Neutrophil (primary cell): ENCODE measurements around the gene MLXIPL.

ENCODE experiments used
- H3K27ac ChIP-seq: fragments of 200-600 bp; sonication (generic); 2 replicates; pipeline ENCODE4 v1.5.1; 2016; ENCODE audit warnings: mild to moderate bottlenecking, moderate library complexity
- H3K27me3 ChIP-seq: fragments of 200-600 bp; sonication (generic); 2 replicates; pipeline ENCODE4 v1.6.0; 2016; ENCODE audit warnings: mild to moderate bottlenecking
- H3K36me3 ChIP-seq: fragments of 200-600 bp; sonication (generic); 2 replicates; pipeline ENCODE4 v1.5.1; 2017
- H3K4me1 ChIP-seq, 2 experiments: fragments of 200-600 bp in 1 of 2; sonication (generic) in 1 of 2; 1 replicate in 1 of 2; 2 replicates in 1 of 2; pipeline versions ENCODE4 v1.5.1 to v1.6.1; 2013 to 2016; ENCODE audit warnings: low read depth in 1 of 2, low read length in 1 of 2, mild to moderate bottlenecking in 1 of 2, moderate library complexity in 1 of 2; ENCODE audit not compliant: control insufficient read depth in 1 of 2, insufficient read depth in 1 of 2
- H3K4me3 ChIP-seq, 2 experiments: fragments of 200-600 bp in 1 of 2; sonication (generic) in 1 of 2; 1 replicate in 1 of 2; 2 replicates in 1 of 2; pipeline ENCODE4 v1.5.1; 2013 to 2016; ENCODE audit warnings: low read depth in 1 of 2, low read length in 1 of 2, mild to moderate bottlenecking in 1 of 2, moderate library complexity in 1 of 2
- H3K9me3 ChIP-seq: fragments of 200-600 bp; sonication (generic); 2 replicates; pipeline ENCODE4 v1.5.1; 2016
- TF ChIP-seq, protein P1 (sequence below): fragments of 200-600 bp; sonication (generic); IDR thresholded peaks from 2 replicates; pipeline ENCODE4 v1.5.1; 2016; ENCODE audit warnings: antibody characterized with exemption

Gene MLXIPL

DNA sequence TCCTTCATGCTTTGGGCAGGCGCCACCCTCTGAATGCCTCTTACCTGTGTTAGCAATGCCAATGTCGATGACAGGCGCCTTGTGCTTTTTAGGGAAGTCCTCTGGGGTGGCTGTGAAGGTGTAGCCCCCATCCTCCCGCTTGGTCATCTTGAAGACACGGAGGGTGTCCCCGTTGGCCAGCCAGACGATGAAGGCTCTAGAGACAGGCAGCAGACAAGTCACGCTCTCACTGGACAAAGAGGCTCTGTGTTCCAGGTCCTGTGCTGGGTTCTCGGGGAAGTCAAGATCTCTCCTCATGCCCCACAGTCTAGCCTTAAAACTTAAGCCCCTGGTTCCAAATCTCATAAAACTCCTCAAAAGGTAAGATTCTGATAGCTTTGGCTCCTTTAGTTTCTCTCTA, 51.0 kb downstream of the MLXIPL start:
- TF ChIP-seq, protein P1, sequence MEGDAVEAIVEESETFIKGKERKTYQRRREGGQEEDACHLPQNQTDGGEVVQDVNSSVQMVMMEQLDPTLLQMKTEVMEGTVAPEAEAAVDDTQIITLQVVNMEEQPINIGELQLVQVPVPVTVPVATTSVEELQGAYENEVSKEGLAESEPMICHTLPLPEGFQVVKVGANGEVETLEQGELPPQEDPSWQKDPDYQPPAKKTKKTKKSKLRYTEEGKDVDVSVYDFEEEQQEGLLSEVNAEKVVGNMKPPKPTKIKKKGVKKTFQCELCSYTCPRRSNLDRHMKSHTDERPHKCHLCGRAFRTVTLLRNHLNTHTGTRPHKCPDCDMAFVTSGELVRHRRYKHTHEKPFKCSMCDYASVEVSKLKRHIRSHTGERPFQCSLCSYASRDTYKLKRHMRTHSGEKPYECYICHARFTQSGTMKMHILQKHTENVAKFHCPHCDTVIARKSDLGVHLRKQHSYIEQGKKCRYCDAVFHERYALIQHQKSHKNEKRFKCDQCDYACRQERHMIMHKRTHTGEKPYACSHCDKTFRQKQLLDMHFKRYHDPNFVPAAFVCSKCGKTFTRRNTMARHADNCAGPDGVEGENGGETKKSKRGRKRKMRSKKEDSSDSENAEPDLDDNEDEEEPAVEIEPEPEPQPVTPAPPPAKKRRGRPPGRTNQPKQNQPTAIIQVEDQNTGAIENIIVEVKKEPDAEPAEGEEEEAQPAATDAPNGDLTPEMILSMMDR, result no peak
- H3K4me1 ChIP-seq, result peaks cover 9 to 11% of the 10 kb centered on the region in 2 experiments
- H3K9me3 ChIP-seq, result no peaks in the 10 kb centered on the region
- H3K27ac ChIP-seq, result no peak overlapping the region
- H3K27me3 ChIP-seq, result no peaks in the 10 kb centered on the region
- H3K36me3 ChIP-seq, result peaks cover 57% of the 10 kb centered on the region
- H3K4me3 ChIP-seq, result no peak overlapping the region

DNA sequence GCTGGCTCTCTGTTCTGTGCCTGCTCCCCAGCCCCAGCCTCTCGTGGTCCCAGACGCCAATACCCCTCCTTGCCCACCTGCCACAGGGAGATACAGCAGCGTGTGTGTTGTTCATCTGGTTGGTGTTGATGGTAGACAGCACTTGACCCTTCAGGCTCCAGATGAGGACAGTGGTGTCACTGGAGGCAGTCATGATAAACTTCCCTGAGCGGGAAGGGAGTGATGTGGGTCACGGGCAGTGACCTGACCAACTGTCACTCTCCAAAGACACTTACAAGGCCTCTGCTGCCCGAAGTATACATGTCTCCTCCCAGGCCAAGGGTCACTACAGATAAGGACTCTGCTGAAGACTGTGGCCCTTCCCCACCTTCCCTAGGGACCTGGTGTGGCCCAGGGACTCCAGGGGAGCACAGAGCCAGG, 51.5 kb downstream of the MLXIPL start:
- H3K36me3 ChIP-seq, result peaks cover 57% of the 10 kb centered on the region
- TF ChIP-seq, protein P1, result no peak

DNA sequence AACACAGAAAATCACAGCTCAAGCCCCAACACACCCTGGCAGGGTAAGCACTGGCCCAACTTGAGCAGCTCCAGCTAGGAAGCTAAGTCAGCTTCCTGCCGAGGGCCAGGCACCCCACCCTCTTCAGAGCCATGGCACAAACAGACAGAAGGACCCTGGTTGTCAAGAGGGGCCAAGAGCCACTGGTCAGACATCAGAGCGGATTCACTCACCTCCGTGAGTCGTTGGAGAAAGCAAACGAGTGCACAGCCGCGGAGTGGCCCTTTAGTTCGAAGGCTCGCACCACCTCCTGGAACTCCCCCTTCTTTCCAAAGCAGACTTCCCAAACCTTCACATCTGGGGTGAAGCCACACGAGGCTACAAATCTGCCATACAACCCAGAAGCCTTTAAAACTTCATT, 53.3 kb downstream of the MLXIPL start:
- Histone ChIP-seq H3K4me1 (peaks cover 0 to 6% of the 10 kb centered on the region in 2 experiments), H3K27ac (no peak overlapping the region), H3K4me3 (no peak overlapping the region), H3K9me3 (no peaks in the 10 kb centered on the region), H3K27me3 (no peaks in the 10 kb centered on the region), H3K36me3 (peaks cover 57% of the 10 kb centered on the region)
- TF ChIP-seq, protein P1, result no peak

More for the DNA sequence above, 51.5 kb downstream of the MLXIPL start:
- Histone ChIP-seq H3K4me3 (no peak overlapping the region), H3K27me3 (no peaks in the 10 kb centered on the region), H3K4me1 (peaks cover 6% of the 10 kb centered on the region in 2 experiments), H3K9me3 (no peaks in the 10 kb centered on the region), H3K27ac (no peak overlapping the region)

DNA sequence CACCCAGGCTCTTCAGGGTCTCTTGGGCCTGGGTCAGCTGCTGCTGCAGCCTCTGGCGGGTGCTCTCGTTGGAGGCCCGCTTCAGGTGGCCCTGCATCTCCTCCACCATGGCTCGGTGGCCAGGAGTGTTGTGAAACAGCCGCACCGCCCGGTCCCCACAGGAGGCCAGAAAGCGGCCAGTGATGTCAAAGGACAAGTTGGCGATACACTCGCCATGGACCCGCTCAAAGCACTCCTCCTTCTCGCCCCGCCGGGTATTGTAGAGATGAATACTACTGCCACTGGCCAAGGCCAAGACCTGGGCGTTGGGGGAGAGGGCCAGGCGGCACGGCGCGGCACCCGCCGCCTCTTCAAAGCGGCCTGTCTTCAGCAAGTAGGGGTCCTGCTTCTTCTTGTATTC, 53.8 kb downstream of the MLXIPL start:
- Histone ChIP-seq H3K9me3 (no peaks in the 10 kb centered on the region), H3K27ac (no peak overlapping the region), H3K27me3 (no peaks in the 10 kb centered on the region), H3K36me3 (peaks cover 57% of the 10 kb centered on the region), H3K4me1 (peaks cover 0 to 11% of the 10 kb centered on the region in 2 experiments), H3K4me3 (no peak overlapping the region)
- TF ChIP-seq, protein P1, result no peak

DNA sequence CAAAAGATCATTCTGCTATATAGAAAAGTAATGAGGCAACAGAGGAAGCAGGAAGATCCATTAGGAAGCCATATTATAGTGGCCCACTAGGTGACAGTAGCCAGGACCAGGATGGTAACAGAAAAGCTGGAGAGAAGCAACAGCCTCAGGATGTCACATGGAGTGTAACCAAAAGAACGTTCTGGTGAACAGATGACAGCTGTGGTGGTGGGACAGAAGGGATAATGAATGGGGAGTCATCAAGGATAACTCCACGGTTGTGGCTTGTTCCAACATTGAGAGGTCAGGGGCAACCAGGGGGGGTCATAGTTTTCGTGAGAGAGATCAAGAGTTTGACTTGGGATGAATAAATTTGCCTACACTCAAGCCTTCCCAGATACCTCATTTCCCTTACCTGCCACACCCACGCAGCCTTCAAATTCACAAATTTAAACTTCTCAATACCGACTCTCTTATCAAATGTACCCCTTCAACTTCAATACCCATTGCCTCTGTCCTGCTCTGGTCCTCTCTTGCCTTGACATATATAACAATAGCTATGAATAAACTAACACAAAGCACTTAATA, 55.2 kb downstream of the MLXIPL start:
- H3K27me3 ChIP-seq, result no peaks in the 10 kb centered on the region
- H3K27ac ChIP-seq, result no peak overlapping the region
- TF ChIP-seq, protein P1, result no peak
- no peak overlapping the region for H3K4me3 ChIP-seq
- peaks cover 0 to 13% of the 10 kb centered on the region in 2 experiments for H3K4me1 ChIP-seq
- no peaks in the 10 kb centered on the region for H3K9me3 ChIP-seq
- peaks cover 54% of the 10 kb centered on the region for H3K36me3 ChIP-seq
